ENCODE results near the gene SELPLG. TPM values are rescaled to one million over a fixed set of nuclear protein-coding genes. Genes with fewer than 3 reads are reported as not detected.
"Not testable (repeated sequence)": the region's sequence is repeated elsewhere in the genome, so short reads cannot be mapped to it uniquely, and the experiment has no call there.

SELPLG gene
- total RNA-seq, 1 donor from 2014 or later: 1.6 TPM

DNA sequence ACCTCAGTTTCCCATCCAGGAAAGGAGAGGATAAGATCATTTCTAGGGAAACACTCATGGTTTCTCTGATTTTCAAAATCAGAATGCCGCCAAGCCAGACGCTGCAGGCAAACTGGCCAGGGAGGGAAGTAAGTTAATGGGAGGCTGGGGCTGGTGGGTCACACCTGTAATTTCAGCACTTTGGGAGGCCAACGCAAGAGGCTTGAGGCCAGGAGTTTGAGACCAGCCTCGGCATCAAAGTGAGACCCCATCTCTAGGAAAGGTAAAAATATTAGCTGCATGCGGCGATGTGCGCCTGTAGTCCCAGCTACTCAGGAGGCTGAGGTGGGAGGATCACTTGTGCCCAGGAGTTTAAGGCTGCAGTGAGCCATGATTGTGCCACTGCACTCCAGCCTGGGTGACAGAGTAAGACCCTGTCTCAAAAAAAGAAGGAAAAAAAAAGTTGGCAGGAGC, 587 bp downstream of the SELPLG start:
- H3K4me3 Mint-ChIP-seq (ENCODE audit: unreplicated experiment): no peak overlapping the region
- TF ChIP-seq, protein P1, sequence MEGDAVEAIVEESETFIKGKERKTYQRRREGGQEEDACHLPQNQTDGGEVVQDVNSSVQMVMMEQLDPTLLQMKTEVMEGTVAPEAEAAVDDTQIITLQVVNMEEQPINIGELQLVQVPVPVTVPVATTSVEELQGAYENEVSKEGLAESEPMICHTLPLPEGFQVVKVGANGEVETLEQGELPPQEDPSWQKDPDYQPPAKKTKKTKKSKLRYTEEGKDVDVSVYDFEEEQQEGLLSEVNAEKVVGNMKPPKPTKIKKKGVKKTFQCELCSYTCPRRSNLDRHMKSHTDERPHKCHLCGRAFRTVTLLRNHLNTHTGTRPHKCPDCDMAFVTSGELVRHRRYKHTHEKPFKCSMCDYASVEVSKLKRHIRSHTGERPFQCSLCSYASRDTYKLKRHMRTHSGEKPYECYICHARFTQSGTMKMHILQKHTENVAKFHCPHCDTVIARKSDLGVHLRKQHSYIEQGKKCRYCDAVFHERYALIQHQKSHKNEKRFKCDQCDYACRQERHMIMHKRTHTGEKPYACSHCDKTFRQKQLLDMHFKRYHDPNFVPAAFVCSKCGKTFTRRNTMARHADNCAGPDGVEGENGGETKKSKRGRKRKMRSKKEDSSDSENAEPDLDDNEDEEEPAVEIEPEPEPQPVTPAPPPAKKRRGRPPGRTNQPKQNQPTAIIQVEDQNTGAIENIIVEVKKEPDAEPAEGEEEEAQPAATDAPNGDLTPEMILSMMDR (IDR thresholded peaks at IDR 0.05; ENCODE audit: unreplicated experiment): no peak
- no peak for DNase-seq (ENCODE audit: low spot score)

GRCh38 chr12:108631261-108631660, 2.4 kb downstream of the SELPLG start:
- peaks cover 11% of the 10 kb centered on the region for H3K27me3 Mint-ChIP-seq (ENCODE audit: unreplicated experiment)

More for the DNA sequence above, 587 bp downstream of the SELPLG start:
- H3K27me3 Mint-ChIP-seq (ENCODE audit: unreplicated experiment): peaks cover 9% of the 10 kb centered on the region
- H3K4me1 Mint-ChIP-seq (ENCODE audit: unreplicated experiment): peaks cover 27% of the 10 kb centered on the region
- no peaks in the 10 kb centered on the region for H3K36me3 Mint-ChIP-seq (ENCODE audit: low read depth, unreplicated experiment)
- peak overlapping the region; percentile 61 for H3K27ac Mint-ChIP-seq (ENCODE audit: unreplicated experiment)
- H3K9me3 Mint-ChIP-seq (ENCODE audit: unreplicated experiment): no peaks in the 10 kb centered on the region

GRCh38 chr12:108630481-108631207, 3.0 kb downstream of the SELPLG start:
- Mint-ChIP-seq H3K27ac (ENCODE audit: unreplicated experiment) (peak overlapping the region; percentile 36), H3K27me3 (ENCODE audit: unreplicated experiment) (peaks cover 9% of the 10 kb centered on the region), H3K36me3 (ENCODE audit: low read depth, unreplicated experiment) (no peaks in the 10 kb centered on the region), H3K9me3 (ENCODE audit: unreplicated experiment) (no peaks in the 10 kb centered on the region), H3K4me1 (ENCODE audit: unreplicated experiment) (peaks cover 23% of the 10 kb centered on the region), H3K4me3 (ENCODE audit: unreplicated experiment) (no peak overlapping the region)
- TF ChIP-seq, protein P1 (IDR thresholded peaks at IDR 0.05; ENCODE audit: unreplicated experiment): no peak
- DNase-seq (ENCODE audit: low spot score): no peak

More at GRCh38 chr12:108631261-108631660, 2.4 kb downstream of the SELPLG start:
- not testable (repeated sequence) for H3K9me3 Mint-ChIP-seq (ENCODE audit: unreplicated experiment); H3K36me3 Mint-ChIP-seq (ENCODE audit: low read depth, unreplicated experiment); H3K4me3 Mint-ChIP-seq (ENCODE audit: unreplicated experiment); DNase-seq (ENCODE audit: low spot score)
- H3K27ac Mint-ChIP-seq (ENCODE audit: unreplicated experiment): peak overlapping the region; percentile 36
- peaks cover 23% of the 10 kb centered on the region for H3K4me1 Mint-ChIP-seq (ENCODE audit: unreplicated experiment)

DNA sequence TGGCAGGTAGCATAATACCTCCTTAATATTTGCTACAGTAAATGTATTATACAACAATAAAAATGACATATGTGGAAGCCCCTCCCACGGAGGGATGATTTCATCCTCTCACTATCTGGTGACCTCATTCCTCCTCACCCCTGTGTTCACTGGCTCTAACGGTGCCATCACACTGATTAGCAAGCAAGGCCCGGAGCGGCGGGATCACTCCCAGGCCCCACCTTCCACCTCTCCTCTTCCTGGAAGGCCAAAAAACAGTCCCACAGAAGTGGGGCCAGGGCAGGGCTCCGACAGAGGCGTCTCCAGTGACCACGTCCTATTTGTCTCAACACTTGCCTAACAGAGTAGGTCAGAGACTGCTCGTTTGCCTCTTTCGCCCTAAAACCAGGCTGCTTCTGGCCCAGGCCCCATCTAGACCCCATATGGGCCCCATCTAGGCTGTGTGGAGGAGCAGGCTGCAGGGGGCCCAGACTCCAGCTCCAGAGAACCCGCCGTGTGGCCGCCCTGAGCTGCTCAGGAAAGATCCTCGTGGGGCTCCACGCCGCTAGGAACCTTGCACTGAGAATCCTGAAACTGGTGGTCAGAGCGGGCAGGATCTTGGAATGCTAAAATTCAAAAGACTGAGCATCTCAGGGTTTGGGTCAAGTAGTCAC, 3.7 kb downstream of the SELPLG start:
- no peak overlapping the region for H3K4me3 Mint-ChIP-seq (ENCODE audit: unreplicated experiment)

DNA sequence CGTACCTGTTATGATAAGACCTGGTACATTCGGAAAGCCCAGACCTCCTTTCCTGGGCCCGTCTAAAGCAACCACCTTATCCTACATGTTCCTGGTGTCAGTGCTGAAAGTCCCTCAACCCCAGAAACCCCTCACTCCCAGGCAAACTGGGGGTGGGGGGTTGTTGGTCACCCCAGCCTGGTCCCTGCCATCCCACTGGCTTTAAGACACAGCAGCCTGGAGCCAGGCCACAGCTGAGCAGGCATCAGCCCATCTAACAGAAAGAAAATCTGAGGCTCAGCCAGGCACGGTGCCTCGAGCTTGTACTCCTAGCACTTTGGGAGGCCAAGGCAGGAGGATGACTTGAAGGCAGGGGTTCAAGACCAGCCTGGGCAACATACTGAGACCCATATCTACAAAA, 4.5 kb downstream of the SELPLG start:
- no peak overlapping the region for H3K27ac Mint-ChIP-seq (ENCODE audit: unreplicated experiment)
- peaks cover 23% of the 10 kb centered on the region for H3K4me1 Mint-ChIP-seq (ENCODE audit: unreplicated experiment)
- H3K36me3 Mint-ChIP-seq (ENCODE audit: low read depth, unreplicated experiment): no peaks in the 10 kb centered on the region
- DNase-seq (ENCODE audit: low spot score): no peak
- no peaks in the 10 kb centered on the region for H3K9me3 Mint-ChIP-seq (ENCODE audit: unreplicated experiment)
- TF ChIP-seq, protein P1 (IDR thresholded peaks at IDR 0.05; ENCODE audit: unreplicated experiment): no peak
- H3K27me3 Mint-ChIP-seq (ENCODE audit: unreplicated experiment): peaks cover 7% of the 10 kb centered on the region
- H3K4me3 Mint-ChIP-seq (ENCODE audit: unreplicated experiment): no peak overlapping the region

More for the DNA sequence above, 3.7 kb downstream of the SELPLG start:
- Mint-ChIP-seq H3K27me3 (ENCODE audit: unreplicated experiment) (peaks cover 9% of the 10 kb centered on the region), H3K27ac (ENCODE audit: unreplicated experiment) (peak overlapping the region; percentile 22), H3K4me1 (ENCODE audit: unreplicated experiment) (peaks cover 23% of the 10 kb centered on the region), H3K9me3 (ENCODE audit: unreplicated experiment) (no peaks in the 10 kb centered on the region), H3K36me3 (ENCODE audit: low read depth, unreplicated experiment) (no peaks in the 10 kb centered on the region)
- DNase-seq (ENCODE audit: low spot score): no peak
- TF ChIP-seq, protein P1 (IDR thresholded peaks at IDR 0.05; ENCODE audit: unreplicated experiment): no peak

Data from endothelial cell (in vitro differentiated cells).